CD4-positive, alpha-beta T cell treated with Interleukin-4 for 4 hours (primary cell): ENCODE measurements around the gene RIPK4.
"Not testable (repeated sequence)": the region's sequence is repeated elsewhere in the genome, so short reads cannot be mapped to it uniquely, and the experiment has no call there.

Experiments
- DNase-seq: peaks from one replicate; pipeline ENCODE4 v3.0.0-alpha.2; 2020

RIPK4 gene

DNA sequence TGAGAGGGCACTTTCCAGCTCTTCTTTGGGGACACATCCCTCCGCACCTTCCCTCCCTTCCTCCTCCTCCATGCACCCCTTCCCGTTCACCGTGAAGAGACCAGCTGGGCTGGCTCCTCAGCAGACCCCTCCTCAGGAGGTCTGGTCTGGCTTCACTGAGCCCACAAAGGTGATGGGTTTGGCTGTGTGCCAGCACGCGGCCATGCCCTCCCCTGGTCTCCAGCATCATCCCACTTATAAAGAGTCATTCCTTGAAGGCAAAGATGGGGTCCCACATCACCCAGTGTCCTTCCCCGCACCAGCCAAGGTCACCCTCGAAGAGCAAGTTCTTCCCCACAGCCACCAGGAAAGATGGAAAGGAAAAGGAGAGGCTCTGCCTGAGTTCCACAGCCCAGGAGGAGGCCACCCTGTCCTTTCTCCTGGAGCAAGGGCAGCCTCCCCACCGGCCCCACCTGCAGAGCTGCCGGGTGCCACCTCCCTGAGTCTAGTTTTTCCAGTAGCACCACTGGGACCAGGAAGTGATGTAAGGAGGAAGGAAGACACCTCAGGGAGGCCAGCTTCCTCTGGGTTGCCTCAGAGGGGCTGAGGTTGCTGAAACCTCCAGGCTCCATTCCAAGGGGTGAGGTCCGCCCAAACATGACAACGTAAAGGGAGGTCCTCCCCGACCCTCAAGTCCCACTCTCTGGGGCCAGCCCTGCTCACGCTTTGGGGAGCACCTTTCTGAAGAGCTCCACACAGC, 32.7 kb downstream of the RIPK4 start:
- DNase-seq = no peak

- no peak for DNase-seq
These were observed 35.8 kb downstream of the RIPK4 start for GRCh38 chr21:41731081-41731480.

DNA sequence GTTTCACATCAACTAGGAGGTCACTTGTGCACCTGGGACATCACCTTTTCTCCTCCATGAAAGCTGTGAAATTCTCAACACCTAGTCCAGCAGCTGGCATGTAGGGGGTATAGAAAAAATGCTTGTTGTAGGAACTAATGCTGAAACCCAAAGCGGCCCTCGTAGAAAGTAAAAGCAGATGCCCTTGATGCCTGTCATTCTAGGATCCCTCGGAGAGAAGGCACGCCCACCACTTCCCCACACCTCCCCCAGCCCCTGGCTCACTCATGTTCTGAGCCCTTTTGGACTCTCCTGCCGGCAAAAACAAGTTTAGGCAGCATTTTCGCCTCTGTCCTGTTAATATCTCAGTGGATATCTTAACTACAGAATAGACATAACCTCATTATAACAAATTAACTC, 36.5 kb downstream of the RIPK4 start:
- DNase-seq = no peak

DNA sequence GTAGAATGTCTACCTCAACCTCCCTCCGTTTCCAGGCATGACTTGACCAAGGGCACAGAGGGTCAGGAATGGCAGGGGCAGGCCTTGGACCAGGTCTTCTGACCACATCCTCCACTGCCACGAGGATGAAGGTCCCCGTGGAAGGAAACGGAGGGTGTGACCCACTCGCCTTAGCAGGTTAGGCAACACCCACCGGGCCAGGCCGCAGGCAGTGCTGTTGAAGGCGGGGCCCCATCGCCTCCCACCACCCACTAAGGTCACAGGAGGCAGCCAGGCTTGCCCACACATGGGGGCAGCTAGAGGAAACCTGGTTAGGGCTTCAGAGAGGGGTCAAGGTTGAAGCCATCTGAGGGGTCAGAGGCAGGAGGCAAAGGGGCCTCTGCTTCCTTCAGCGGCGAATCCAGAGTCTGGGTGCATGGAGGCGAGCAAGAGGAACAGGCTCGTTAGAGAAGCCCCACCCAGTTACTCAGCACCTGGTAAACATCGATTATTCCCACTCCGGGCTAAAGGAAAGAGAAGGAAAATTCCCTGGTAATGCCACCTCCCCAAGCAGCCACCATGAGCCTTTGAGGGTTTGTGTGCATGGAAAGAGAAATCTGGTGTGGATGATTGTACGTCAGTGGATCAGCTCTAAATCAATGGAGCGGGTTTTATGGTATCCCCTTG, 37.0 kb downstream of the RIPK4 start:
- DNase-seq = no peak

- DNase-seq = no peak
These were observed 38.8 kb downstream of the RIPK4 start for GRCh38 chr21:41727784-41728763.

DNA sequence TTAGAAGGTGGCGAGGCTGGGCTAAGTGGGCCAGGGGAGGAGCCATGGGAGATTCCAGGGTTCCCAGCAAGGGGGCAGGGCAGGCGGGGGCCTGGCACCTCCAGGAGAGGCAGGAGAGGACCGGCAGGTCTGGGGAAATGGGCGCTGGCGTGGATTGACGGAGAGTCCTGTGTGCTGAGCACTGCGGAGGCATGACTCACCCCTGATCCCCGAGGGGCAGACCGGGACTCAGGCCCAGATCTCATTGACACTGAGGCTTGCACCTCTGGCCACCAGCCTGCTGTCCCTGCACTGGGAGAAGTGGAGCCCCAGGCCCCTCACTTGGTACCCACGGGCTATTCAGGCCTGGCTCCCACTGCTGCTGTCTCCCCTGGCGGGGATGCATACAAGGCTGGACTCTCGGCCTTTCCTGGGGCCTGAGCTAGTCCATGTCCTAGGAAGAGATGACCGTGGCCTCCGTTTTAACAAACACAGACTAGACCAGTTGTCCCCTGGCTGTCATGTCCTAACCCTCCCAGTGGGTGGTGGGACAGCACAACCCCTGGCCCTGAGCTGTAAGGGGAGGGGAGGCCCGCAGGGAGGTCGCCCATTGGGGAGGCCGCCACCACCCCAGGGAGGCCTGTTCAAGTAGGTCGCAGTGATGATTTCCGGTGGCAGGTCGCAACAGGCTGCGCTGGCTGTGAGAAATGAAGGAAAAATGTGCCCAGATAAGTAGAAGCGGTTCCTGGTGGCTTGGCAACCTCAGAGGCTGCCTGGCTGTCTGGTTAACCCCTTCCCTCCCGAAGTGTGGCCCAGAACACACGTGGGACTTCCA, 39.7 kb downstream of the RIPK4 start:
- DNase-seq = no peak

DNA sequence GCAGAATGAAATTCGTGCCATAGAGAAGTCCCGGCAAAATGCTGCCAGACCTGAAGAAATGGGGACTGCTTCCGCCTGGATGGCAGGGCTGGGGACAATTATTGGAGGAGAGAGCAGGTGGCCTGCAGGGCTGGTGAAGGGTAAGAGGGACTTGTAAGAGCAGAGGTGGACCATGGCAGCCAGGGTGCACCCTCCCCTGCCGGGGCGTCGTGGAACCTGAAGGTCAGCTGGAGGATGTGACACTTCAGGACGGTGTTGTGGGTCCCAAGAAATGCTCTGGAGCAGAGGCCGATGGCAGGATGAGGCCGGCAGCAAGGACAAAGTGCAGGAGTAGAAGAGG, 40.3 kb downstream of the RIPK4 start:
- DNase-seq = no peak

DNA sequence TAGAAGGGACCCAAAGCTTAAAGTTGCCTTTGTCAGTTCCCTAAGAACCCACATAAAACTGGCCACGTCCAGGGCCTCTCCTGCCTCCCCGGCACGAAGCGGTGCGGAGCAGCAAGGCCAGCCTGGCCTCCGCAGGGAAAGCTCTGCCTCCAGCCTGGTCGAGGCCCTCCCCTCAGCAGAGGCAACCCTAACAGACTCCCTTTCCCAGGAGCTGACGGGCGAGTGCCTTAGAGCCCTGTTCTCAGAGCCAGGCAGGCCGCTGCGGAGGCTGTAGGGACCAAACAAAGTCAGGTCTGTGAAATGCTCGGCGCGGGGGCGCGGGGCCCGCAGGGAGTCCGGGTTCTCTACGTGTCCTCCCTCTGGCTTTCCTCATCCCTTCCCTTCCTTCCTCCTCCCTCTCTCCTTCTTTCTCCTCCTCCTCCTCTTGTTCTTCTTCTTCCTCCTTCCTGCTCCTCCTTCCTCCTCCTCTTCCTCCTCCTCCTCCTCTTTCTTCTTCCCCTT, 40.7 kb downstream of the RIPK4 start:
- no peak for DNase-seq

DNA sequence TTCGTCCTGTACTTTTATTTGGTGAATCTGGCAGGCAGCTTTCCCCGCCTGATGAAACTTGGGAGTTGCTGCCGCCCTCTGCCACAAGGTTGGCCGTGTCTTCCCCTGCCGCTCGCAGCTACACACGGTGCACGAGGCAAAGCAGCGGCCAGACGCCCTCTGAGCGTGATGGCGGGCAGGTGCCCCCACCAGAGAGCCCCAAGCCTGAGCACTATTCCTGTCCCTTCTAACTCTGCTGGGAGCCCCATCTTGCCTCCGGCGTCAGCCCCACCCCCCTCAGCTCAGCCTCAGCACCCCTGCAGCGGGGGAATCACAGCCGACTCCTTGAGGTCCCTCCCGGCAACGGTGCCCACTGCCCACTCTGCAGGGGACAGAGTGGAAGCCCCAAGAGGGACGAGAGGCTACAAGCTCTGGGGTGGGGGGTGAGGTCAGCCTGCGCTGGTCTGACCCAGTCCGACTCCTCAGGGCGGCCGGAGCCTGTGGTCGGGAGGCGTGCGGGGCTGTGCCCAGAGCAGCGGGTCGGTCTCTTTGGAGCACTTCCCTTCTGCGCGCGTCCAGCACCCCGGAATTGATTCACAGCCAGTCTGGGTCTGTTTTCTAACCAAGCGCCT, 41.3 kb downstream of the RIPK4 start:
- no peak for DNase-seq

DNA sequence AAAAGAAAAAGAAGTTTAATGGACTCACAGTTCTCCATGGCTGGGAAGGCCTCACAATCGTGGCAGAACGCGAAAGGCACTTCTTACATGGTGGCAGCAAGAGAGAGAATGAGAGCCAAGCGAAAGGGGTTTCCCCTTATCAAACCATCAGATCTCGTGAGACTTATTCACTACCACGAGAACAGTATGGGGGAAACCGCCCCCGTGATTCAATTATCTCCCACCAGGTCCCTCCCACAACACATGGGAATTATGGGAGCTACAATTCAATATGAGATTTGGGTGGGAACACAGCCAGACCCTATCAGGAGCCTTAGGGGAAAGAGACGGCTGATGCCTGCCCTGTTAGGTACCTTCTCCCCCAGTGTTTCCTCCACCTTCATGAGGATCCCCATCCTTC, 43.0 kb downstream of the RIPK4 start:
- not testable (repeated sequence) for DNase-seq

DNA sequence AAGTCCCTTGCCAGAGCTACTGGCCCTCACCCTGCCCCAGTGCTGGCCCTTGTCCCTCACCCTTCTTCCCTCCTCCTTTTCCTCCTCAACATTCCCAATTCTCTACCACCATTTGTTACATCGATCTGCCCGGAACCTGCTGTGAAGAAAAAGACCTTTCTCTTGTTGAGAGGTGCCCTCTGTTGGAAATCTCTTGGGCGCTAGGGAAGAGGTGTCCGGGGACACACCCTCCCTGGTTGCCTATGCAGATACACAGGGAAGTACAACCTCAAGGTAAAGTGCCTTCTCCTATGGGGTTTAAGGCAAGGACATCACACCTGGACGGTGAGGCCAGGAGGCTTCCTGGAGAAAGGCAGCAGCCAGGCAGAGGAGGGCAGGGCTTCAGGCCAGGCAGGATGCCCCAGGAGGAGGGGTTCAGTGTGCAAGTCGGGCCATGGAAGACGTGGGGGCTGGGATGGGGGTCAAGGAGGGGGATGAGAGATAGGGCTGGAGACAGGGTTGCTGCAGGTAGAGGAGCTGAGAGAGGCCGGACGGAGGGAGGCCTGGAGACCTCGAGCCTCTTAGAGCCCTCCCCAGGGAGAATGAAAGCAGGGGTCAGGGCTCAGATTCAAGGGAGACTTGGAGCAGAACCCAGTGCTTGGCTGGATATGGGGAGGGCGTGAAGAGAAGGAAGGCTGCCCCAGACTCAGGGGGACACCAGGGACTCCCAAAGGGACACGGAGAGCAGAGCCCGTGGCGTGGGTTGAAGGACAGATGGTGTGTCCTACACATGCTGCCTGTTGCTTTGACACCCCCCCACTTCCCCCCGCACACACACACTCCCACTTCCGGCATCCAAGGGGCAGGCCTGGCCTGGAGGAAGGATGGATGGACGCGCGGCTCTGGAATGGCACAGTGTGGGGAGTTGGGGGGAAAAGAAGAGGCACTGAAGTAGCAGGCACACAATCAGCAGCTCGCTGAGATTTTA, 44.5 kb downstream of the RIPK4 start:
- no peak for DNase-seq

DNA sequence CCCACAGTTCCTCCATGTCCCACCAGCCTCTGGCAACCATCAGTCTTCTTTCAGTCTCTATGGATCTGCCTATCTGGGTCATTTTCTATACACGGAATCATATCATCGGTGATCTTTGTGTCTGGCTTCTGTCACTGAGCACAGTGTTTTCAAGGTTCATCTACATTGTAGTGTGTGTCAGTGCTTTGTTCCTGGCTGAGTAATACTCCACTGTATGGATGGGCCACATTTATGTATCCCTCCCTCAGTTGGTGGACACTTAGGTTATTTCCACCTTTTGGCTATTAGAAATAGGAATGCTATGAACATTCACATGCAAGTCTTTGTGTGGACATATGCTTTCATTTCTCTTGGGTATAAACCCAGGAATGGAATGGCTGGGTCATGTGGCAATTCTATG, 46.6 kb downstream of the RIPK4 start:
- DNase-seq = no peak

- no peak for DNase-seq
These were observed 47.2 kb downstream of the RIPK4 start for GRCh38 chr21:41719691-41720090.

GRCh38 chr21:41717573-41718330, 49.1 kb downstream of the RIPK4 start:
- DNase-seq = no peak

- no peak for DNase-seq
These were observed 50.1 kb downstream of the RIPK4 start for GRCh38 chr21:41716751-41717150.

DNA sequence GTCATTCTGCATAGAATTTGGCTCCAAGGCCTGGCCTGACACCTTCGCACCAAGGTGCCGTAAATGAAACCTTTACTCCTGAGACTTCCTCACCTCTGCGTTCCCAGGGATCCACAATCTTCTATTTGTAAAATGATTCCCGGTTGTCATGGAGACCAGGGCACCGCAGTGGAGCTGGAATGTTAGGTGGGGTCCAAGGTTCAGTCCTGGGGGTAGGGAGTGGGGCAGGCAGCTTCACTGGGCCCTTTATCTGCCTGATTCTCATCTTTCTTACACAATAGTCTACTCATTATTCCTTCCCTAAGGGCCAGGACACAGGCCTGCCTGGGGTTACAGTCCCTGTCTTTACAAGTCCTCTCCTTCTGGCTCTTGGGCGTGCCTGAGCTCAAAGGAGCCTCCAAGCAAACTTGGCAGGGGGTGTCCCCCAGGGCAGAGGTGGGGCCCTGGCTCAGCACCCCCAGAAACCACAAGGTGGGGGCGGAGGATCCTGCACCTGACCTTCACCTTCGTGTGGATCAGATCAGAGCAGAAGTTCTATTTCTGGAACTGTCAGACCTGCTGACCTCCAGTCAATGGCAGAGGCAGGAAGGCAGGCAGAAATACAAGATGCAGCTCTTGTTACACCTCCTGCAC, 51.1 kb downstream of the RIPK4 start:
- no peak for DNase-seq

GRCh38 chr21:41714299-41714865, 52.5 kb downstream of the RIPK4 start:
- DNase-seq = not testable (repeated sequence)

DNA sequence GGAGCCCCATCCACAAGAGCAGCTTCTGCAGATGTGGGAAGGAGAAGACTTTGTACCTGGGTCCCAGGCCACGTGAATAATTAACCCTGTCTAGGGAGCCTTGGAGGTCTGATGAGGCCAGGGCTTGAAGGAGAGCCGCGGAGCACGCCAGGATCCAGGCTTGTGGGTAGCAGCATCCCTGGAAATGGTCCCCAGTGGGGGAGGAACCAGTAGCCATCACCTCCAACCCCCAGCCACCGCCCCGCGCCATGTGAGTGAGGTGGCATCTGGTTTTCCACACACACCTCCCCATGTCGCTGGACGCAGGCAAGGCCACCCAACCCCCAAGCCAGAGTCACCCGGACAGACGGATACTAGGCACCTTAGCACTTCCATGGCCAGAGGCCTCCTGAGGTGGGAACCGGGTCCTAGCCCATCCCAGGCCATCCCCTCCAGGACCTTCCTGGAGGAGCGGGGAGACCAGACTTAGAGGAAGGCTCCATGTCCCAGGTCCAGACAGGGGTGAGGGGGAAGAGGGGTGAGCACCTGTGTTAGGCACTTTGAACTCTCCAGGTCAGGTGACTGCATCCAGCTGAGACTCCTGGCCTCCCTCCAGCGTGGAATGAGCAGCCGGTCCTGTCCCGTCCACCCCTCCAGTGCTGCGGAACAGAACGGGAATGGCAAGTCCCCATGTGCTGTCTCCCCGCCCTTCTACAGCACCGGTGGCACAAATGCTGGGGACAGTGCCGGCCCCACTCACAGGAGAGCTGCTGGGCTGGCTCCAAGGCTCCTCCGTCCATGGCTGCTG, 53.2 kb downstream of the RIPK4 start:
- DNase-seq = no peak
